ENCODE results near the gene METTL6.
A peak's percentile ranks its signal among the peaks of the same experiment; 100 is the strongest.
"Not testable (repeated sequence)": the region's sequence is repeated elsewhere in the genome, so short reads cannot be mapped to it uniquely, and the experiment has no call there.

The METTL6 gene

GRCh38 chr3:15403495-15403894 is 23.8 kb downstream of the METTL6 start:
- DNase-seq (ENCODE audit: low read depth): no peak

GRCh38 chr3:15401936-15402335 is 25.4 kb downstream of the METTL6 start:
- no peak for DNase-seq (ENCODE audit: low read depth)

- no peak for DNase-seq (ENCODE audit: low read depth)
Measured at GRCh38 chr3:15399970-15400369, 27.4 kb downstream of the METTL6 start.

- DNase-seq (ENCODE audit: low read depth): not testable (repeated sequence)
Measured at GRCh38 chr3:15398731-15399133, 28.6 kb downstream of the METTL6 start.

GRCh38 chr3:15393252-15393651 is 34.1 kb downstream of the METTL6 start:
- DNase-seq (ENCODE audit: low read depth): not testable (repeated sequence)

GRCh38 chr3:15391007-15391406 is 36.3 kb downstream of the METTL6 start:
- no peak for DNase-seq (ENCODE audit: low read depth)

GRCh38 chr3:15390460-15390859 is 36.9 kb downstream of the METTL6 start:
- DNase-seq (ENCODE audit: low read depth): no peak

GRCh38 chr3:15388335-15388734 is 39.0 kb downstream of the METTL6 start:
- DNase-seq (ENCODE audit: low read depth): not testable (repeated sequence)

GRCh38 chr3:15387735-15388134 is 39.6 kb downstream of the METTL6 start:
- no peak for DNase-seq (ENCODE audit: low read depth)

GRCh38 chr3:15387171-15387581 is 40.2 kb downstream of the METTL6 start:
- no peak for DNase-seq (ENCODE audit: low read depth)

- DNase-seq (ENCODE audit: low read depth): not testable (repeated sequence)
Measured at GRCh38 chr3:15386654-15386955, 40.7 kb downstream of the METTL6 start.

GRCh38 chr3:15385901-15386653 is 41.3 kb downstream of the METTL6 start:
- DNase-seq (ENCODE audit: low read depth): no peak

GRCh38 chr3:15385238-15385695 is 42.1 kb downstream of the METTL6 start:
- DNase-seq (ENCODE audit: low read depth): not testable (repeated sequence)

GRCh38 chr3:15384510-15385237 is 42.7 kb downstream of the METTL6 start:
- no peak for DNase-seq (ENCODE audit: low read depth)

- DNase-seq (ENCODE audit: low read depth): no peak
Measured at GRCh38 chr3:15382405-15382923, 44.9 kb downstream of the METTL6 start.

- DNase-seq (ENCODE audit: low read depth): no peak
Measured at GRCh38 chr3:15380980-15381890, 46.1 kb downstream of the METTL6 start.

GRCh38 chr3:15377961-15378791 is 49.2 kb downstream of the METTL6 start:
- peak; percentile 70 for DNase-seq (ENCODE audit: low read depth)

- no peak for DNase-seq (ENCODE audit: low read depth)
Measured at GRCh38 chr3:15375461-15376000, 51.8 kb downstream of the METTL6 start.

- DNase-seq (ENCODE audit: low read depth): no peak
Measured at GRCh38 chr3:15372918-15373317, 54.4 kb downstream of the METTL6 start.

- no peak for DNase-seq (ENCODE audit: low read depth)
Measured at GRCh38 chr3:15368561-15369135, 58.7 kb downstream of the METTL6 start.

- DNase-seq (ENCODE audit: low read depth): no peak
Measured at GRCh38 chr3:15367059-15367458, 60.3 kb downstream of the METTL6 start.
